Measurements from ENCODE around the gene NGB.

Gene NGB

GRCh38 chr14:77243853-77244252, 27.2 kb downstream of the NGB start:
- peaks cover 24% of the 10 kb centered on the region for H3K4me1 ChIP-seq (ENCODE audit: insufficient read depth, low read length, severe bottlenecking)
- no peaks in the 10 kb centered on the region for H3F3A ChIP-seq (ENCODE audit: insufficient read depth, low read length)
- no peak overlapping the region for H3K4me3 ChIP-seq (ENCODE audit: low read depth, low read length, poor library complexity, severe bottlenecking)
- H3K4me2 ChIP-seq (ENCODE audit: low read length) = peak overlapping the region; percentile 17; the same call in 1 of the 2 replicates
- H3K9me2 ChIP-seq (ENCODE audit: low read depth, low read length) = no peaks in the 10 kb centered on the region
- TF ChIP-seq CTCF (IDR thresholded peaks at IDR 0.05; ENCODE audit: low read length) = no peak
- no peak for TF ChIP-seq EZH2 (IDR thresholded peaks at IDR 0.05; ENCODE audit: borderline replicate concordance, low read length)
- no peaks in the 10 kb centered on the region for H4K20me1 ChIP-seq (ENCODE audit: insufficient read depth, low read length)
- H3K27ac ChIP-seq (ENCODE audit: low read depth, low read length, poor library complexity, severe bottlenecking) = peak overlapping the region; percentile 20
- H3K9me3 ChIP-seq (ENCODE audit: low read length) = no peaks in the 10 kb centered on the region
- H3K27me3 ChIP-seq (ENCODE audit: insufficient read depth, low read length) = no peaks in the 10 kb centered on the region
- H3K36me3 ChIP-seq (ENCODE audit: insufficient read depth, low read length) = peaks cover 4% of the 10 kb centered on the region; the same call in 1 of the 2 replicates
- no peaks in the 10 kb centered on the region for H3K79me2 ChIP-seq (ENCODE audit: insufficient read depth, low read length)
- no peak overlapping the region for H2AFZ ChIP-seq (ENCODE audit: low read length)
- no peak overlapping the region; the same call in 1 of the 2 replicates for H3K9ac ChIP-seq (ENCODE audit: low read length)

- H3K4me3 ChIP-seq (ENCODE audit: low read depth, low read length, poor library complexity, severe bottlenecking) = no peak overlapping the region
- no peak for TF ChIP-seq EZH2 (IDR thresholded peaks at IDR 0.05; ENCODE audit: borderline replicate concordance, low read length)
- no peak for TF ChIP-seq CTCF (IDR thresholded peaks at IDR 0.05; ENCODE audit: low read length)
- no peaks in the 10 kb centered on the region for H3F3A ChIP-seq (ENCODE audit: insufficient read depth, low read length)
- H2AFZ ChIP-seq (ENCODE audit: low read length) = no peak overlapping the region
- no peaks in the 10 kb centered on the region for H3K9me2 ChIP-seq (ENCODE audit: low read depth, low read length)
- no peak overlapping the region for H3K9ac ChIP-seq (ENCODE audit: low read length)
- no peak overlapping the region for H3K27ac ChIP-seq (ENCODE audit: low read depth, low read length, poor library complexity, severe bottlenecking)
- H3K9me3 ChIP-seq (ENCODE audit: low read length) = no peaks in the 10 kb centered on the region
- no peaks in the 10 kb centered on the region for H4K20me1 ChIP-seq (ENCODE audit: insufficient read depth, low read length)
- H3K27me3 ChIP-seq (ENCODE audit: insufficient read depth, low read length) = no peaks in the 10 kb centered on the region
- no peak overlapping the region; the same call in 1 of the 2 replicates for H3K4me2 ChIP-seq (ENCODE audit: low read length)
- peaks cover 4% of the 10 kb centered on the region; the same call in 1 of the 2 replicates for H3K36me3 ChIP-seq (ENCODE audit: insufficient read depth, low read length)
- no peaks in the 10 kb centered on the region for H3K79me2 ChIP-seq (ENCODE audit: insufficient read depth, low read length)
- H3K4me1 ChIP-seq (ENCODE audit: insufficient read depth, low read length, severe bottlenecking) = peaks cover 24% of the 10 kb centered on the region
These were observed 28.3 kb downstream of the NGB start for GRCh38 chr14:77242752-77243151.

- Histone ChIP-seq H3F3A (ENCODE audit: insufficient read depth, low read length) (no peaks in the 10 kb centered on the region), H3K27ac (ENCODE audit: low read depth, low read length, poor library complexity, severe bottlenecking) (no peak overlapping the region), H2AFZ (ENCODE audit: low read length) (no peak overlapping the region), H3K9me3 (ENCODE audit: low read length) (no peaks in the 10 kb centered on the region), H3K9ac (ENCODE audit: low read length) (no peak overlapping the region), H3K4me1 (ENCODE audit: insufficient read depth, low read length, severe bottlenecking) (peaks cover 24% of the 10 kb centered on the region), H4K20me1 (ENCODE audit: insufficient read depth, low read length) (no peaks in the 10 kb centered on the region), H3K27me3 (ENCODE audit: insufficient read depth, low read length) (no peaks in the 10 kb centered on the region), H3K79me2 (ENCODE audit: insufficient read depth, low read length) (no peaks in the 10 kb centered on the region), H3K36me3 (ENCODE audit: insufficient read depth, low read length) (peaks cover 4% of the 10 kb centered on the region; the same call in 1 of the 2 replicates), H3K4me3 (ENCODE audit: low read depth, low read length, poor library complexity, severe bottlenecking) (no peak overlapping the region), H3K4me2 (ENCODE audit: low read length) (no peak overlapping the region), H3K9me2 (ENCODE audit: low read depth, low read length) (no peaks in the 10 kb centered on the region)
- no peak for TF ChIP-seq CTCF (IDR thresholded peaks at IDR 0.05; ENCODE audit: low read length)
- no peak for TF ChIP-seq EZH2 (IDR thresholded peaks at IDR 0.05; ENCODE audit: borderline replicate concordance, low read length)
These were observed 29.1 kb downstream of the NGB start for GRCh38 chr14:77241955-77242354.
